Hematopoietic multipotent progenitor cell treated with erythropoietin and hydrocortisone succinate and interleukin-3 and kit ligand, for 15 days (in vitro differentiated cells): ENCODE results near the gene RNASE4.

ENCODE experiments used
- DNase-seq: peaks from one replicate; pipeline ENCODE4 v3.0.0-alpha.2; 2015; ENCODE audit warnings: low spot score

The RNASE4 gene

DNA sequence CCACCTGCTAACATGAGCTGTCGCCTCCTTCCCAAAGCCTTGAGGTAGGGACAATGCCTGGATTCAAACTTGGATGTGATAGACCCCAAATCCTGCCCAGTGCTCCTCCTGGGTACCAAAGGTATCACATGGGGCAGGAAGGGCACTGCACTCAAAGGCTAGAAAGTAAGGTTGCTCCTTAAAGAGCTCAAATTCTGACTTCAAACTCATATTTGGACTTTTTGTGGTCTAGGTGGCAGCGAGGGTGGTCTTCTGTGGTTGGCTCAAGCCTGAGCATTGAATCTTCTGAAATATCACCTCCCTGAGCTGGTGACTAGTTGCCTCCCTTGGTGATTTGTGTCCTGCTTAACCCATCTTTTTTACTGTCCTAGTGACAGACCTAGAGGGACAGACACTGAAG is 8.3 kb upstream of the RNASE4 start:
- DNase-seq = no peak

DNA sequence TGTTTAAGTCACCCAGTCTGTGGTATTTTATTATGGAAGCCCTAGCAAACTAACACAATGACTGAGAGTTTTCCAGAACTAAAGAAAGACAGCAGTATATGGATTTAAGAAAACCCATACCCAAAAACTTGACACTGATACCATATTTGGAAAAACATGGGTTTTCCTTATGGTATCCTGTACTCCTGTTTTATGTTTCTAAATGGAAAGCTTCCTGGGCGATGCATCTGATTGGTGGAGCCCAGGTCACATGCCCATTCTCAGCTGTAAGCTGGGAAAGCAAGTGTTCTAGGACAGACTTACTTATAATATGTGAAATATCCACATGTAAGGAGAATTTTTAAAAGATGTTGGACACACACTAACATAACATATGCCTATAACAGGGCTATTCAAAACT is 4.5 kb upstream of the RNASE4 start:
- DNase-seq = no peak

GRCh38 chr14:20680363-20680762 is 4.0 kb upstream of the RNASE4 start:
- no peak for DNase-seq

- no peak for DNase-seq
Measured at GRCh38 chr14:20680843-20681347, 3.5 kb upstream of the RNASE4 start.

DNA sequence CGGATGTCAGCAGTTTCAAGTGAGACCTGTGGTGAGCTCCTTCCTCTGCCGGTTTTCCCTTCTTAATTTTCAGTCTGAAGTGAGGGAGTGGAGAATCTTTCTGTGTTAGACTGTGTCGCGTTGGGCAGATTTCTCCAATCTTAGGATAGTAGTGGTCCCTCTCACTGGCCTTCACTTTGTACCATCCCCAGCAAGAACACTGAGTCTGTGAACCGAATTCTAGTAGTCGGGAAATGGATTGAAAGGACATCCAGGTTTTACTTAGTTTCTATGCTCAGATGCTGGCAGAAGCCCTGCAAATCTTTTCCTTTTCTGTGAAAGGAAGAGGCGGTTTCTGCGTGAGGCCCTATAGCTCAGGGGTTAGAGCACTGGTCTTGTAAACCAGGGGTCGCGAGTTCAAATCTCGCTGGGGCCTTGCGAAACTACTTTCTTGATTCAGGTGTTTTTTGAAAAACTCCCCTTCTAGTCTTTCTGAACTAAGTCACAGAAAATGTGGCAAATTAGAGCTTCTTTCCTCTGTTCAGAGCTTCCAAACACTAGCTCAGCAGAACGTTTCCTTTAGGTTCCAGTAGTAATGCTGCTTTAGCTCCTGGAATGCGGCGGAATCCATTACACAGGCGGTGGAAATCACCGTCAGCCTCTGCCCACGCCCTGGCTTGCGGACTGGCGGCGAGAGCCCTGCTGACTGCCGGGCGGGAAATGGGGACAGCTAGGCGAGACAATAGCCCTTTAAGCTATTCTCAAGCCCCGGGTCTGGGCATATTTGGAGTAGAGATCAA is 2.8 kb upstream of the RNASE4 start:
- DNase-seq = peak; percentile 56

- no peak for DNase-seq
Measured at GRCh38 chr14:20682127-20682434, 2.3 kb upstream of the RNASE4 start.

- DNase-seq = no peak
Measured at GRCh38 chr14:20682435-20683124, 1.8 kb upstream of the RNASE4 start.

DNA sequence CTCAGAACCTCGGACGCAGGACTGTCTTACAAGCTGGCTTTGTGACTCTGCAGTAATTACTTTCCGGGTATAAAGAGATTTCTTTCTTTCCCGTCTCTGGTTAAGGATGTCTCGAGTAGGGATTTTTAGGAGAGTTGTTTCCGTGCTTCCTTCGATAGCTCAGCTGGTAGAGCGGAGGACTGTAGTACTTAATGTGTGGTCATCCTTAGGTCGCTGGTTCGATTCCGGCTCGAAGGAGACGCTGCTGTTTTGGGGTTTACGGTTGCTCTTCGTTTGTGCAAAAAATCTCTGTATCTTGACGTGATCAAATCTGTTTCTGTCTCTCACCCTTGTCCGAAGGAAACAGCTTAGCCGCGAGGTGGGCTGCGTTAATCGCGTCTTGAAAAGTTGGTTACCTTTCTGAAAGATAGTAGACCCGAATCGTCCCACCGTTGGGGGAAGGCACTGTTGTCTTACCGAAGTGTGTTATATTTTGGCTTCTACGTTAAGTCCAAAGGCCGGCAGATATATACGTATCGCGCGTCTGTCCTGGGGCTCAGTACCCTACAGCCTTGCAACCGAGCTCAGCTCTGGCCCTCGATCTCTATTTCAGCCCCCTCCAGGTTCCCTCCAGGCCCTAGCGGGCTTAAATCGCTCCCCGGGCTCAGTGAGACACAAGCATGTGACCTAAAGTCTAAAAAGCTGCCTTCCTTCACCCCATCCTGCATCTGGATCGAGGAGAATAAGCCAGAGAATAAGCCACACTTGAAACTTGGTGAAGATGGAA is 1.1 kb upstream of the RNASE4 start:
- DNase-seq = peak; percentile 45

DNA sequence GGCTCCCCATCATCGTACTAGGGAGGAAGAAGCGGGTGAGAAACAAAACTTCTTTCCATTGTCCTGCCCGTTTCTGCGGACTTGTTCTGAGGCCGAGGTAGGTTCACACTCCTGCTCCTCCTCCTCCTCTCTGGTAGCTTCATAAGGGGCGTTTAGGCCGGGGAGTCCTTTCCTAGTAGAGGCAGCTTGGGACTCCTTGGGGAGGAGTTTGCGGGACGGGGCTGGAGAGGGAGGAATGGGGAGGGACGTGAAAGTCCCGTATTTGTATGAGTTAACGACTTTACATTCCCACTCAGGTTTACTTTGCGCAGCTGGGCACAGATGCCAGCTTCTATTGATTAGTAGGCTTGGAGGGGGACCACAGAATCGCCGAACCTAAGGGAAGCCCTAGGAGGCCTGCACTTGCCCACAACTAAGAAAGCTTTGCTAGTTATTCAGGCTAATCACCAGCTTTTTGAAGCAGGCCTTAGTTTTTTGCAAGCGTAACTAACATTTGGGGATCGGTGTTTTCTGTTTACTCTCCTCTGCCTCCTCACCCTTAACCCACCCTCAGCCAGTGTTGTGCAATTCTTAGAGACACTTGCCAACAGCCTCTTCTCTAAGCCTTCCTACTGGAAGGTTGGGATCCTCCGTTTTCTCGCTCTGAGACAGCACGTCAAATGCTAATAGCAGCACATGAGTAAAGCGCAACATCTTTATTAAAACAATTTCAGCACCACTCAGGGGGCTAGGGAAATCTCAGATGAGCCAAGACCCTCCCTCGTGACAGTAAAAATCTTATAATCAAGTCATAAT is 499 bp downstream of the RNASE4 start:
- DNase-seq = no peak

GRCh38 chr14:20686386-20687143 is 2.2 kb downstream of the RNASE4 start:
- no peak for DNase-seq

- no peak for DNase-seq
Measured at GRCh38 chr14:20687362-20688166, 3.2 kb downstream of the RNASE4 start.

- no peak for DNase-seq
Measured at GRCh38 chr14:20688167-20688839, 3.9 kb downstream of the RNASE4 start, which contains the start of gene ANG. TSS of gene ANG (plus strand) at chr14:20688764. CDS start at chr14:20693565, 4,801 bp downstream.

GRCh38 chr14:20690848-20691640 is 6.7 kb downstream of the RNASE4 start:
- peak; percentile 70 for DNase-seq

GRCh38 chr14:20692116-20692751 is 7.9 kb downstream of the RNASE4 start:
- DNase-seq = no peak

GRCh38 chr14:20696764-20697163 is 12.4 kb downstream of the RNASE4 start:
- DNase-seq = no peak

DNA sequence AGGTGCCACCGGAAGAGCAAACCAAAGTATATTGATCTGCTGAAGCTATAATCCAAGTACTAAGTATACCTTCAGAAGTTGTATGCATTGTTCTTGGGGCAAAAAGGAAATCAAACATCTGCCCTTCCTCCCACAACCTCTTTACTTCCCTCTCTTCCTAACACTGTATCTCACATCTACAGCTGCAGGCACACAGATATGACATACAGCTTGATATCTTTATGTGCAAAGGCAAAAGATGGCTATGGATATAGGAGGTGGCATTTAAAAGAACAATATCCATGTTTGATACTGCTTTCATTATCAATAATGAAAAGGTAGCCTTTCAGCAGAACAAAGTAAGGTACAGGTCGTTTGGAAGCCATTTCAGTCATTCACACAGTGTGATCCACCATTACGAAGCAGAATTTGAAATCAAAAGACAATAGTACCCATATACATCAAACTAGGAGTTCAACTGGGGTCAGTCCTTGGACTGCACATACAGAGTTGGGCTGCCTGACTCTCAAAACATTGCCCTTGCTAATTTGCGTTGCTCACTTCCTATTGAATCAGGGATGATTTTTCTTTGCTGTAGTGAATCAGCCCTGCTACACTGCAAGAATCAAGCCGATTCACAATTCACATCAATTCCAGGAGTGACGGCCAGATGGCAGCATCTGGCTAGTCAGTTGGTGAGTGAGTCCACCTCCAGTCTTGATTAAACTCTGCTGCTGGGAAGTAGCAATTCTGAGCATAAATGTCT is 13.1 kb downstream of the RNASE4 start:
- peak; percentile 82 for DNase-seq

DNA sequence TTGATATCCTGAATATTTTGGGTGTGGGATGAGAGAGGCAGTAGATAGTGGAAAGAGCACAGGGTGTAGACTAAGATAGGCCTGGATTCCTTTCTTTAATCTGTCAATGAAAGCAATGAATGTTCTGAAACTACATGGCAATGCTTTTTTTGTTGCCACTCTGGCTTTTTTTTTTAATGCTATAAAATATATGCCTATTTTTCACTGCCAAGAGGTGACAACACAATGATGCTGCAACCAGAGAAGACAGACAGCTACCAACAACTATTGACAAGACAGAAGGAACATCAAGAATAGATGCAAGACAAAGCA is 13.6 kb downstream of the RNASE4 start:
- DNase-seq = no peak

- DNase-seq = no peak
Measured at GRCh38 chr14:20698934-20699333, 14.6 kb downstream of the RNASE4 start.
